Osteoblast (primary cell): ENCODE data around the gene GRIN2D. TPM values are rescaled to one million over a fixed set of nuclear protein-coding genes. Genes with fewer than 3 reads are reported as not detected.

Experiments used
- DNase-seq: peaks from one replicate; pipeline ENCODE4 v3.0.0; 2011; ENCODE audit warnings: low spot score, mixed read lengths; ENCODE audit not compliant: insufficient read length; ENCODE audit errors: missing footprints
- H2AFZ ChIP-seq: 2 replicates; pipeline ENCODE4 v1.6.0; 2011; ENCODE audit warnings: mild to moderate bottlenecking, low read length
- H3K27ac ChIP-seq: 2 replicates; pipeline ENCODE4 v1.5.1; 2011; ENCODE audit warnings: mild to moderate bottlenecking, low read depth, low read length, moderate library complexity
- H3K27me3 ChIP-seq: 2 replicates; pipeline ENCODE4 v1.6.0; 2012; ENCODE audit warnings: mild to moderate bottlenecking, control low read depth, inconsistent platforms, low read length, moderate library complexity; ENCODE audit not compliant: insufficient read depth
- H3K36me3 ChIP-seq: 2 replicates; pipeline ENCODE4 v1.5.1; 2011; ENCODE audit warnings: mild to moderate bottlenecking, low read length, control low read depth, moderate library complexity; ENCODE audit not compliant: insufficient read depth
- H3K4me1 ChIP-seq: 2 replicates; pipeline ENCODE4 v1.5.1; 2011; ENCODE audit warnings: mild to moderate bottlenecking, low read length, control low read depth, moderate library complexity; ENCODE audit not compliant: insufficient read depth
- H3K4me2 ChIP-seq: 2 replicates; pipeline ENCODE4 v1.6.0; 2011; ENCODE audit warnings: mild to moderate bottlenecking, low read length; ENCODE audit not compliant: insufficient read depth
- H3K4me3 ChIP-seq: fragments of 200-600 bp; sonication (generic); 3 replicates; pipeline ENCODE4 v1.5.1; 2012; ENCODE audit warnings: mild to moderate bottlenecking, low read length, inconsistent platforms; ENCODE audit not compliant: insufficient read depth
- H3K79me2 ChIP-seq: 2 replicates; pipeline ENCODE4 v1.6.0; 2012; ENCODE audit warnings: mild to moderate bottlenecking, low read length, control low read depth, inconsistent platforms; ENCODE audit not compliant: insufficient read depth
- H3K9me3 ChIP-seq: 2 replicates; pipeline ENCODE4 v1.5.1; 2011; ENCODE audit warnings: low read depth, low read length, control low read depth
- H4K20me1 ChIP-seq: 2 replicates; pipeline ENCODE4 v1.6.0; 2012; ENCODE audit warnings: mild to moderate bottlenecking, low read length, control low read depth; ENCODE audit not compliant: insufficient read depth
- total RNA-seq: library from RNA; depleted of rRNA; stranded (reverse); fragments of >200 nt; gene quantifications from 2 replicates; pipeline ENCODE4 v1.2.3, GENCODE V29; 2012
- TF ChIP-seq, protein P1 (sequence below): IDR thresholded peaks from 2 replicates; pipeline ENCODE4 v1.5.1; 2011; ENCODE audit warnings: mild to moderate bottlenecking, low read depth, low read length, moderate library complexity; ENCODE audit errors: extremely low read depth

GRIN2D gene
- total RNA-seq, 1 donor, result under 0.01 TPM

DNA sequence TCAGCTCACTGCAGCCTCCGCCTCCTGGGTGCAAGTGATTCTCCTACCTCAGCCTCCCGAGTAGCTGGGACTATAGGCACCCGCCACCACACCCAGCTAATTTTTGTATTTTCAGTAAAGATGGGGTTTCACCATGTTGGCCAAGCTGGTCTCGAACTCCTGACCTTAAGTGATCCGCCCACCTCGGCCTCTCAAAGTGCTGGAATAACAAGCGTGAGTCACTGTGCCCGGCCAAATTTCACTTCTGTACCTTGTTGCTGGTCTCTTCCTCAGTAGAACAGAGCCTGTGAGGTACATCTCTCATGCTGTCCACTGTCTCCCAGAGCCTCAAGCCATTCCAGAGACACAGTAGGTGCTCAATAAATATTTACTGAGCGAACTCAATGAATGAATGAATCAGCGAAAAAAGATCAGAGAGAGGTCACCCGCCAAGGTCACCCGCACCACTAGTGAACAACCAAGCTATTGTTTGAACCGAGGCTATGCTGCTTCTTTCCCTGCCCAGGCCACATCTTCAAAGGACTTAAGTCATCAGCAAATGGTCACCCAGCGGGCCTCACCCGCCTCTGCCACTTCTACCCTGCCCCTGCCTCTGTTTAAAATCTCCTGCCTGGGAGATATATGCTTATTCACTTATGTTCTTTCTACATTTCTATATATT, 39.0 kb upstream of the GRIN2D start:
- Histone ChIP-seq H3K27ac (no peak overlapping the region), H3K27me3 (no peaks in the 10 kb centered on the region), H3K79me2 (no peaks in the 10 kb centered on the region), H3K36me3 (no peaks in the 10 kb centered on the region), H2AFZ (no peak overlapping the region), H4K20me1 (peaks cover 2% of the 10 kb centered on the region), H3K4me2 (no peak overlapping the region), H3K4me3 (no peak overlapping the region), H3K9me3 (no peaks in the 10 kb centered on the region), H3K4me1 (no peaks in the 10 kb centered on the region)
- no peak for DNase-seq
- TF ChIP-seq, protein P1, sequence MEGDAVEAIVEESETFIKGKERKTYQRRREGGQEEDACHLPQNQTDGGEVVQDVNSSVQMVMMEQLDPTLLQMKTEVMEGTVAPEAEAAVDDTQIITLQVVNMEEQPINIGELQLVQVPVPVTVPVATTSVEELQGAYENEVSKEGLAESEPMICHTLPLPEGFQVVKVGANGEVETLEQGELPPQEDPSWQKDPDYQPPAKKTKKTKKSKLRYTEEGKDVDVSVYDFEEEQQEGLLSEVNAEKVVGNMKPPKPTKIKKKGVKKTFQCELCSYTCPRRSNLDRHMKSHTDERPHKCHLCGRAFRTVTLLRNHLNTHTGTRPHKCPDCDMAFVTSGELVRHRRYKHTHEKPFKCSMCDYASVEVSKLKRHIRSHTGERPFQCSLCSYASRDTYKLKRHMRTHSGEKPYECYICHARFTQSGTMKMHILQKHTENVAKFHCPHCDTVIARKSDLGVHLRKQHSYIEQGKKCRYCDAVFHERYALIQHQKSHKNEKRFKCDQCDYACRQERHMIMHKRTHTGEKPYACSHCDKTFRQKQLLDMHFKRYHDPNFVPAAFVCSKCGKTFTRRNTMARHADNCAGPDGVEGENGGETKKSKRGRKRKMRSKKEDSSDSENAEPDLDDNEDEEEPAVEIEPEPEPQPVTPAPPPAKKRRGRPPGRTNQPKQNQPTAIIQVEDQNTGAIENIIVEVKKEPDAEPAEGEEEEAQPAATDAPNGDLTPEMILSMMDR, result no peak

DNA sequence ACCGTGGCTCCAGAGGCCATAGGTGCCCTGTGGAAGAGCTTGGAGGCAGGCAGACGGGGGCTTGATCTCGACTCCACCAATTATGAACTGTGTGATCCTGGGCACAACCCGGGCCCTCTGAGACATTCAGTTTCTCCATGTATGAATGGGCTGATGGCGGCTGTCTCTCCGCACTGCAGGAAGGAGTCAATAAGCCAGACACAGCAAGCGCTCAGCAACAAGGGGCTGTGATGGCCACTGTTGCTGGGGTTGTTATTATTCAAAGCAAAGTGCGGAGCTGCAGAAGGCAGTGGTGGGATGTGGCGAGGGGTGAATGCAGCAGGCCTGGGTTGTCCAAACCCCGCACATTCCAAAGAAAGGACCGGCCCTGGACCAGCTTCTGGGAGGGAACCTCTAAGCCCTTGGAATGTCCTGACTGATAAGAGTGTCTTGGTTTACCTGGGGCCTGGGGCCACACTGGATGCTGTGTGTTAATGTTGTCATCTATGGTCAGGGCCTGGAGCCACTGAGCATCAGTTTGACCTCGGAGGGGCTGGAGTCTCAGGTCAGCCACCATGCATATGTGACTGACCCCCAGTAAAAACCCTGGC, 38.0 kb upstream of the GRIN2D start:
- no peak overlapping the region for H3K27ac ChIP-seq

DNA sequence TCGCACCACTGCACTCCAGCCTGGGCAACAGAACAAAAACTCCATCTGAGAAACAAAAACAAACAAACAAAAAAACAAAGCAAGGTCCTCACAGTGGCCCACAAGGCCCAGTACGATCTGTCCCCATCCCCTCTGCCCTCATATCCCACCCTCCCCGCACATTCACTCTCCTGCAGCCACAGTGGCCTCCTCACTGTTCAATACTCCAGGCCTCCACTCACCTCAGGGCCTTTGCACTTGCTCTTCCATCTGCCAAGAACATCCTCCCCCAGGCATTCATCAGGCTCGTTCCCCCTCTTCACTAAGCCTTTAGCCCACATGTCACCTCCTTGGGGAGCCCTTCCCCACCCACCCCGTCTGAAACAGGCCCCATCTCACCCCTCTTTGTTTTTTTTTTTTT, 34.3 kb upstream of the GRIN2D start:
- H3K9me3 ChIP-seq, result no peaks in the 10 kb centered on the region
- H3K27ac ChIP-seq, result no peak overlapping the region
- TF ChIP-seq, protein P1, result no peak
- no peak overlapping the region for H2AFZ ChIP-seq
- H3K79me2 ChIP-seq, result no peaks in the 10 kb centered on the region
- H3K36me3 ChIP-seq, result no peaks in the 10 kb centered on the region
- no peak overlapping the region for H3K4me3 ChIP-seq
- H3K27me3 ChIP-seq, result no peaks in the 10 kb centered on the region
- H3K4me2 ChIP-seq, result no peak overlapping the region
- H3K4me1 ChIP-seq, result peaks cover 5% of the 10 kb centered on the region
- H4K20me1 ChIP-seq, result no peaks in the 10 kb centered on the region
- no peak for DNase-seq

More for the DNA sequence above, 38.0 kb upstream of the GRIN2D start:
- Histone ChIP-seq H2AFZ (no peak overlapping the region), H3K4me1 (no peaks in the 10 kb centered on the region), H3K4me2 (no peak overlapping the region), H3K4me3 (no peak overlapping the region), H3K79me2 (no peaks in the 10 kb centered on the region), H3K36me3 (no peaks in the 10 kb centered on the region), H3K27me3 (no peaks in the 10 kb centered on the region), H4K20me1 (peaks cover 2% of the 10 kb centered on the region), H3K9me3 (no peaks in the 10 kb centered on the region)
- DNase-seq, result no peak
- TF ChIP-seq, protein P1, result no peak

DNA sequence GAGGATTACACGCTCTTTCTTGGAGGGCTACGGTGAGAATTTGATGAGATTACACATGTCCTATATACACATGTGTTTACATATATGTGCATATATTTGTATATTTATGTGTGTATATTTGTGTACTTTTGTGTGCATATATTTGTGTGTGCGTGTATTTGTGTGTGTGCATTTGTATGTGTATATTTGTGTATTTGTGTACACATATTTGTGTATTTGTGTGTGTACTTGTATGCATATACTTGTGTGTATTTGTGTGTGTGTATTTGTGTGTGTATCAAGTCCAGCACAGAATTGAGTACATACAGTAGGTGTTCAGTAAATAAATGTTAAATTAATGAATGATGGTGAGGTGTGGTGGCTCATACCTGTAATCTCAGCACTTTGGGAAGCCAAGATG, 31.6 kb upstream of the GRIN2D start:
- Histone ChIP-seq H3K4me3 (no peak overlapping the region), H3K9me3 (no peaks in the 10 kb centered on the region), H3K4me1 (peaks cover 8% of the 10 kb centered on the region), H3K27me3 (no peaks in the 10 kb centered on the region), H3K27ac (no peak overlapping the region), H3K4me2 (no peak overlapping the region), H4K20me1 (no peaks in the 10 kb centered on the region), H3K36me3 (no peaks in the 10 kb centered on the region), H3K79me2 (no peaks in the 10 kb centered on the region), H2AFZ (no peak overlapping the region)
- no peak for DNase-seq
- TF ChIP-seq, protein P1, result no peak
